ENCODE data around the gene TNS3. TPM values are rescaled to one million over a fixed set of nuclear protein-coding genes. Genes with fewer than 3 reads are reported as not detected.
A peak's percentile ranks its signal among the peaks of the same experiment; 100 is the strongest.

The TNS3 gene
- total and polyA plus RNA-seq, 3 experiments from 2014 or later = 1.4 to 1.5 TPM; not detected in 1

DNA sequence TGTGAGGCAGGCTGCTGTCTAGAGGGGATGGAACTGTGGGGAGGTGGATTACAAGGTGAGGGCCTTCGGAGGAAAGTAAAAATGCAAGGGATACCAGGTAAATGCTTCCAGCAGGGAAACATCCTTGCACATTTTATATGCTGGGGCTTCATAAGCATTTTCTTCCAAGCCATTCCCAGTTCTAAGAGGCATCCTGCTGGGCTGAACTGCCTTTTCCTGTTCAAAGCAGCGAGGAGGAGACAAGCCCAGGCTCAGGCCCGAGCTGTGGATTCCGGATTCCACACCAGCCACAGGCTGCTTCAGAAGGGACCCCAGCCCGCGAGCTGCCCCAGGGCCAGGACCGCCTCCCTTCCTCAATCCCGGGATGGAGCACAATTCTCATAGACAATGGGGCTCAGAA, 249.7 kb downstream of the TNS3 start:
- no peaks in the 10 kb centered on the region for H3K36me3 ChIP-seq (ENCODE audit: insufficient read depth, low read length)
- H3K9me3 Mint-ChIP-seq = peaks cover 0 to 4% (median 0%) of the 10 kb centered on the region in 5 donors
- no peak overlapping the region for H3K27ac ChIP-seq (ENCODE audit: low read depth, low read length)
- H3K9me3 ChIP-seq (ENCODE audit: low read length) = no peaks in the 10 kb centered on the region
- H3K4me1 Mint-ChIP-seq = no peaks in the 10 kb centered on the region
- no peaks in the 10 kb centered on the region for H3K36me3 Mint-ChIP-seq
- no peak overlapping the region for H3K4me3 ChIP-seq (ENCODE audit: low read length)
- H3K27me3 ChIP-seq (ENCODE audit: insufficient read depth, low read length, poor library complexity, severe bottlenecking) = no peaks in the 10 kb centered on the region
- POLR2A ChIA-PET = no interaction called here
- no peak overlapping the region for H3K4me3 Mint-ChIP-seq
- CTCF ChIA-PET = no interaction called here
- DNase-seq = no peak
- H3K4me1 ChIP-seq (ENCODE audit: insufficient read depth, low read length) = no peaks in the 10 kb centered on the region
- peaks cover 0 to 2% of the 10 kb centered on the region in 2 donors for H3K27me3 Mint-ChIP-seq
- H3K27ac Mint-ChIP-seq = no peak overlapping the region

DNA sequence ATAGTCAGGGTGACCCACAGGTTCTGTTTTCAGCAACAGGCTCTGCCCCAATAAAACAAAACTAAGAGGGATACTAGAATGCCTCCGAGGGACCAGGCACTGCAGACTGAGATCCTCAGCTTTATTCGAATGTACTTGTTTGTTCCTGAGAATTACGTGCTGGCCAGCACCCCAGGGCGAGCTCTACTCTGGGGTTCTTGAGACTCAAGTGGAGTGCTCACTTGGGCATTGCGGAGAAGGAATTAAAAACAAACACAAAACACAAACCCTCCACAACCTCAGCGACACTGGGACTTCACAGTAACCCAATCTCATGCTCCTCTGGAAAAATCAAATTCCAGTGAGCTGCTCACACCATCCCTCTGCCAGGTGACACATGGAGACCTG, 250.7 kb downstream of the TNS3 start:
- POLR2A ChIA-PET = no interaction called here
- Mint-ChIP-seq H3K36me3 (no peaks in the 10 kb centered on the region), H3K9me3 (peaks cover 0 to 4% (median 0%) of the 10 kb centered on the region in 5 donors), H3K4me3 (no peak overlapping the region), H3K4me1 (no peaks in the 10 kb centered on the region), H3K27me3 (peaks cover 0 to 2% of the 10 kb centered on the region in 2 donors), H3K27ac (no peak overlapping the region)
- Histone ChIP-seq H3K4me1 (ENCODE audit: insufficient read depth, low read length) (no peaks in the 10 kb centered on the region), H3K9me3 (ENCODE audit: low read length) (no peaks in the 10 kb centered on the region), H3K36me3 (ENCODE audit: insufficient read depth, low read length) (no peaks in the 10 kb centered on the region), H3K27ac (ENCODE audit: low read depth, low read length) (no peak overlapping the region), H3K4me3 (ENCODE audit: low read length) (no peak overlapping the region), H3K27me3 (ENCODE audit: insufficient read depth, low read length, poor library complexity, severe bottlenecking) (no peaks in the 10 kb centered on the region)
- CTCF ChIA-PET = no interaction called here
- DNase-seq = no peak

DNA sequence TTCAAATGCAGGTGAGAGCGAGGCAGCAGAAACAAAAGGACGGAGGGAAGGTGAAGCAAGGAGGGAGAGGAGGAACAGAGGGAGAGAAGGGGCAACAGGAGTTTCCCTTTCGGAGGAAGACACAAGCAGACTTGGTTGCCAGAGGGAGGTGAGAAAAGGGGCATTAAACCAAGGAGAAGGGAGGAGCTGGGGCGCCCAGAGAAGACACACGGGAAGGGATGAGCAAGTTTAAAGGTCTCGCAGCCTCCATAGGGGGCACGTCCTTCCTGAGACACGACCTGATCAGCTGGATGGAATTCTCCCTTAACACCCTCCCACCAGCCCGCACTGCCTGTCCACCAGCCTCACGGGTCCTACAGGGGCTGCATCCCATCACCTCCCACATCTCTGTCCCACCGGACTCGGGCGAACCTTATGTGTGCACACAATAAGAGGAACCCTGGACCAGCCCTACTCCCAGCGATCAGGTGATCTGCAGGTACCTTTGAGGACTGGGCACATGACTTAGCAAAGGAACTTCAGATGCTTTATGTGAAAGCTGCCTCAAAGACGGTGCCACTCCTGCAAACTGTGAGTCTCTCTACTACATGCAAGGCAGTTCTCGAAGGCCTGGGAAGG, 251.2 kb downstream of the TNS3 start:
- Histone ChIP-seq H3K4me3 (ENCODE audit: low read length) (no peak overlapping the region), H3K4me1 (ENCODE audit: insufficient read depth, low read length) (no peaks in the 10 kb centered on the region), H3K36me3 (ENCODE audit: insufficient read depth, low read length) (no peaks in the 10 kb centered on the region), H3K27me3 (ENCODE audit: insufficient read depth, low read length, poor library complexity, severe bottlenecking) (no peaks in the 10 kb centered on the region), H3K9me3 (ENCODE audit: low read length) (no peaks in the 10 kb centered on the region), H3K27ac (ENCODE audit: low read depth, low read length) (no peak overlapping the region)
- POLR2A ChIA-PET = no interaction called here
- no peak overlapping the region for H3K27ac Mint-ChIP-seq
- peaks cover 0 to 4% (median 0%) of the 10 kb centered on the region in 5 donors for H3K9me3 Mint-ChIP-seq
- CTCF ChIA-PET = no interaction called here
- DNase-seq = no peak
- H3K27me3 Mint-ChIP-seq = peaks cover 0 to 2% of the 10 kb centered on the region in 2 donors
- H3K36me3 Mint-ChIP-seq = no peaks in the 10 kb centered on the region
- no peak overlapping the region for H3K4me3 Mint-ChIP-seq
- H3K4me1 Mint-ChIP-seq = no peaks in the 10 kb centered on the region

DNA sequence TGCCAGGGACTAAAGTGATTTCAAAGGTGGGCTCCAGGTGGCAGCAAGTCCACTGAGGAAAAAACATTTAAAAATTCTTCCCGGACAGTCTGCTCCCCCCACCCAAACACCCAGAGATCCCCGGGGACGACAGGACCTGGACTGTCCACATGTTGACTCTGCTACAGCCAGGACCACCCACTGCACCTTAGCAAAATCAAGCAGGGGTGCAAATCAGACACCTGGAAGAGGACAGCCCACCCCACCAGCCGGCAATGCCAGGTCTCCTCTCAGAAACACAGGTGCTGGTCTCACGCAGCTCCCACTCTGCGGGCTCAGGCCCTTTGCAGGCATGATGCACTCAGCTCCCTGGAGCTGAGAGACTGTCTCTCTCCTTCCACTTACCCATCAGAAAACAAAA, 251.9 kb downstream of the TNS3 start:
- H3K27me3 Mint-ChIP-seq = peaks cover 0 to 2% of the 10 kb centered on the region in 2 donors
- H3K27me3 ChIP-seq (ENCODE audit: insufficient read depth, low read length, poor library complexity, severe bottlenecking) = no peaks in the 10 kb centered on the region
- no peak overlapping the region for H3K4me3 ChIP-seq (ENCODE audit: low read length)
- no peak overlapping the region for H3K4me3 Mint-ChIP-seq
- H3K9me3 Mint-ChIP-seq = peaks cover 0 to 4% (median 0%) of the 10 kb centered on the region in 5 donors
- no peak for DNase-seq
- POLR2A ChIA-PET = no interaction called here
- no peaks in the 10 kb centered on the region for H3K36me3 Mint-ChIP-seq
- H3K27ac ChIP-seq (ENCODE audit: low read depth, low read length) = no peak overlapping the region
- H3K27ac Mint-ChIP-seq = no peak overlapping the region
- no peaks in the 10 kb centered on the region for H3K9me3 ChIP-seq (ENCODE audit: low read length)
- H3K36me3 ChIP-seq (ENCODE audit: insufficient read depth, low read length) = no peaks in the 10 kb centered on the region
- no peaks in the 10 kb centered on the region for H3K4me1 ChIP-seq (ENCODE audit: insufficient read depth, low read length)
- H3K4me1 Mint-ChIP-seq = no peaks in the 10 kb centered on the region
- CTCF ChIA-PET = no interaction called here

DNA sequence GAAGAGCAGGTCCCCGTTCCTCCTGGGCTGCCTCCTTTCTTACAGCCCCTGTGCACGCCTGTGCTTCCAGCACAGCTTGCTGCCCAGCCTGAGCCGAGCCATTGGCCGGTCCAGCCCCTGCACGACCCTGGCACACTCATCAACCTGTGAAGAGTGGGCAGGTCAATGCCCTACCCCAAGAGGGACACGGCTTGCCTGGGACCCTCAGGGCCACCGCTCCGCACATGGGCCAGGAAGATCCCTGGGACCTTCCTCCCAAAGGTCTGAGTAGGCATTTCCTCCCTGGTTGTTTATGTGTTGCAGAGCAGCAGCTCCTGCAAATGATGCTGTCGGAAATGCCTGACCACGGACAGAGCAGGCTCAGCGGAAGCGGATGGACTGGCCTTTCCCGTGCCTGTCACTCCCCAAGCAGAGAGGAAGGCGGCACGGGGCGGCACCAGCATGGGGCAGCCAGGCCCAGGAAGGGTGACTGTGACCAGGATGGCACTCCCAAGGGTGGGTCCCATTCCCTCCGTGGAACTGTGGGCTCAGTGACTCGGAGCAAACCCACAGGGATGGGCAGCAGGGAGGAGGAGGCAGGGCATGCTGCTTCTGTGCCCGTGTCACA, 252.5 kb downstream of the TNS3 start:
- Mint-ChIP-seq H3K4me3 (no peak overlapping the region), H3K9me3 (peaks cover 0 to 4% (median 0%) of the 10 kb centered on the region in 5 donors), H3K36me3 (no peaks in the 10 kb centered on the region), H3K4me1 (no peaks in the 10 kb centered on the region), H3K27ac (peak overlapping the region in 1 of 8 donors; percentile 50), H3K27me3 (peaks cover 0 to 2% of the 10 kb centered on the region in 2 donors)
- no peak overlapping the region for H3K27ac ChIP-seq (ENCODE audit: low read depth, low read length)
- H3K9me3 ChIP-seq (ENCODE audit: low read length) = no peaks in the 10 kb centered on the region
- DNase-seq = no peak
- no peaks in the 10 kb centered on the region for H3K27me3 ChIP-seq (ENCODE audit: insufficient read depth, low read length, poor library complexity, severe bottlenecking)
- ChIA-PET CTCF (no interaction called here), POLR2A (no interaction called here)
- no peaks in the 10 kb centered on the region for H3K36me3 ChIP-seq (ENCODE audit: insufficient read depth, low read length)
- no peak overlapping the region for H3K4me3 ChIP-seq (ENCODE audit: low read length)
- H3K4me1 ChIP-seq (ENCODE audit: insufficient read depth, low read length) = no peaks in the 10 kb centered on the region

DNA sequence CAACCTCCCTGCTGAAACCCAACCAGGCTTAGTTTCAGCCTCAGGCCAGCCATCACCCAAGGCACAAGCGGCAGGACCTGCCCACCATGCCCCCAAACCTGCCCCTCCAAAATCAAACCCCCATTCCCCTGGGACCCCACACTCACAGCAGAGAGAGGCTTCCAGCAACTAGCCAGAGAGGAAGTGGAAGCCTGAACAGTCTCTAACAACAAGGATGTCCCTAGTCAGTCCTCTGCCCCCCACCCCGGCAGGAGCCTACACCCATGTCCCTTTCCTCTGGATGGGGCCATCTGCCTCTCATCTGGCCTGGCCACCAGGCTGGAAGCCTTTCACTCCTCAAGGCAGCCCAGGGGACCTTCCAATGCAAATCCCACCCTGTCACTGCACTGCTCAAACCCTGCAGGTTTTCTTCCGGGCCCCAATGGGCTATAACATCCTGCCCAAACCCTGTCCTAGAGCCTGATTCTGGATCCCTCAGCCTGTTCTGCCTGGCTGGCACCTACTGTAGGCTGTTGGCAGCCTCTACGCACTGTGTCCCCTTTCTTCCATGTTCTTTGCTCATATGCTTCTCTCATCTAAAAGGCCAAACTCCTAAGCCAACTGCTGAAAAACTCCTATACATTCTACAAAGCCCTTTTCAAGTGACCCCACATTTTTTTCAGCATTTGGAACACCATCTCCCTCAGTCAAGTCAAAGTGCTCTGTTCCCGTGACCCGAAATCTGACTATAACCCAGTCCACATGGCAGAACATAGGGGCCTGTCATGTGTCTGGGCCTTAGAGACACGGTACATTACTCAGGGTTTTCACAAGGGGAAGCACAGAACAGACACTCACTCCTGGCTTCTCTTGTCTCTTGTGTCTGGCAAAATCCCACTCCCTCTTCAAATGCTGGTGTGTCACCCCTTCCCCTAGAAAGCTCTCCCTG, 253.3 kb downstream of the TNS3 start:
- H3K27me3 Mint-ChIP-seq = peaks cover 0 to 2% of the 10 kb centered on the region in 2 donors
- H3K9me3 Mint-ChIP-seq = peaks cover 0 to 4% (median 0%) of the 10 kb centered on the region in 5 donors
- POLR2A ChIA-PET = no interaction called here
- H3K4me3 Mint-ChIP-seq = no peak overlapping the region
- no peaks in the 10 kb centered on the region for H3K4me1 Mint-ChIP-seq
- Histone ChIP-seq H3K27me3 (ENCODE audit: insufficient read depth, low read length, poor library complexity, severe bottlenecking) (no peaks in the 10 kb centered on the region), H3K4me1 (ENCODE audit: insufficient read depth, low read length) (no peaks in the 10 kb centered on the region), H3K36me3 (ENCODE audit: insufficient read depth, low read length) (no peaks in the 10 kb centered on the region), H3K27ac (ENCODE audit: low read depth, low read length) (no peak overlapping the region), H3K9me3 (ENCODE audit: low read length) (no peaks in the 10 kb centered on the region), H3K4me3 (ENCODE audit: low read length) (no peak overlapping the region)
- no peaks in the 10 kb centered on the region for H3K36me3 Mint-ChIP-seq
- CTCF ChIA-PET = no interaction called here
- DNase-seq = no peak
- H3K27ac Mint-ChIP-seq = peak overlapping the region in 1 of 8 donors; percentile 22

DNA sequence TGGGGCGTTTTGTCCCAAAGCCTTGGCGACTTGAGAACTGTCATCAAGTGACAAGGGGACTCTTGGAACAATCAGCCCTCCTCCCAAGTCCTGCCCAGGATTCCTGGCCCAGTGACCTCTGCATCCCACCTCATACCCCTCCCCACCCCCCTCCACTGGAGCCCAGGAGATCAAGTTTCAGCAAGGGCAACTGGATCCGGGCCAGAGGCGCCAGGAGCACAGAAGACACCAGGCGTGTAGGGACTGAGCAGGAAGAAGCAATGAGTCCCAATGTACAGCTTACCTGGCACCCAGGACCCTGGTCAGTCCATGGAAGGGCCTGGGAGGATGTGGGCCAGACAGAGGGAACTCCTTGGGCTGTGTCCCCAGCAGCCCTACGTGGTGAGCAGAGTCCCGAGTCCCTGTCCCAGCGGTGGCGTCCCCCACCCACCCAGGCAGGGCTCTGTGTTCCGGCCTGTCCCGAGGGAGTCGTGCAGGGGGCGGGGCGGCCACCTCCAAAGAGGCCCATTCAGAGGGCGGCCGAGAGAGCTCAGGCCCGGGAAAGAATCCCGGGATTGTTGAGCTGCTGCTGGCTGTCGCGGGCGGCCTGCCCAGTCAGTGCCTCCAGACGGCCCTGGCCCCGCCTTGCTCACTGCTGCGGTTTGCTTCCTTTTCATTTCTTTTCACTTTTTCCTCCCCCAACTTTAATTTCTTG, 254.1 kb downstream of the TNS3 start:
- CTCF ChIA-PET = no interaction called here
- POLR2A ChIA-PET = no interaction called here
- Mint-ChIP-seq H3K9me3 (peaks cover 0 to 4% (median 0%) of the 10 kb centered on the region in 5 donors), H3K27me3 (peaks cover 0 to 2% of the 10 kb centered on the region in 2 donors), H3K4me3 (no peak overlapping the region), H3K27ac (no peak overlapping the region), H3K36me3 (no peaks in the 10 kb centered on the region), H3K4me1 (no peaks in the 10 kb centered on the region)
- Histone ChIP-seq H3K27ac (ENCODE audit: low read depth, low read length) (no peak overlapping the region), H3K4me1 (ENCODE audit: insufficient read depth, low read length) (no peaks in the 10 kb centered on the region), H3K9me3 (ENCODE audit: low read length) (no peaks in the 10 kb centered on the region), H3K4me3 (ENCODE audit: low read length) (no peak overlapping the region), H3K27me3 (ENCODE audit: insufficient read depth, low read length, poor library complexity, severe bottlenecking) (no peaks in the 10 kb centered on the region), H3K36me3 (ENCODE audit: insufficient read depth, low read length) (no peaks in the 10 kb centered on the region)
- DNase-seq = no peak

DNA sequence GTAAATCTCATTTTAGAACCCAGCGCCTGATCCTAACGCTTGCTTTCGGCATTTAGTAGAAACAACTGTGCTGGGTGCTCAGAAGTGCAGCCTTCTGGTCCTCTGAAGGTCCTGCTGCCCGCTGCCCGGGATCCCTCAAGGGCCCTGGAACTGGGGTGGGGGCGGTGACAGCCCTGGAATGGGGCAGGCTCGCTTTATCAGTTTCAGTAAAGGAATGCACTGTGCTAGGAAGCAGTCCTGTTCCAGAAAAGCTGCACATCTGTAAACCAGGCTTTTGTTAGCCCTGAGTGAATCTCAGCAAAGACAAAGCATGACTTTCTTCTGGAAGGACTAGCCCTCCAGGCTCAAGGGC, 254.6 kb downstream of the TNS3 start:
- Mint-ChIP-seq H3K9me3 (peaks cover 0 to 6% (median 0%) of the 10 kb centered on the region in 5 donors), H3K27ac (no peak overlapping the region), H3K4me3 (no peak overlapping the region), H3K4me1 (no peaks in the 10 kb centered on the region), H3K36me3 (no peaks in the 10 kb centered on the region), H3K27me3 (peaks cover 0 to 2% of the 10 kb centered on the region in 2 donors)
- Histone ChIP-seq H3K27me3 (ENCODE audit: insufficient read depth, low read length, poor library complexity, severe bottlenecking) (no peaks in the 10 kb centered on the region), H3K4me3 (ENCODE audit: low read length) (no peak overlapping the region), H3K27ac (ENCODE audit: low read depth, low read length) (no peak overlapping the region), H3K4me1 (ENCODE audit: insufficient read depth, low read length) (no peaks in the 10 kb centered on the region), H3K36me3 (ENCODE audit: insufficient read depth, low read length) (no peaks in the 10 kb centered on the region), H3K9me3 (ENCODE audit: low read length) (no peaks in the 10 kb centered on the region)
- no peak for DNase-seq
- POLR2A ChIA-PET = no interaction called here
- CTCF ChIA-PET = no interaction called here

Measured in CD8-positive, alpha-beta memory T cell (primary cell).